ENCODE measurements around the gene IL34.

The IL34 gene

GRCh38 chr16:70678898-70679670 lies 32.7 kb downstream of the IL34 start:
- no peak for DNase-seq

GRCh38 chr16:70679671-70680494 lies 33.5 kb downstream of the IL34 start:
- DNase-seq: no peak

GRCh38 chr16:70680495-70681381 lies 34.4 kb downstream of the IL34 start:
- no peak for DNase-seq

- DNase-seq: no peak
These were observed 35.3 kb downstream of the IL34 start for GRCh38 chr16:70681382-70682238.

- no peak for DNase-seq
These were observed 36.1 kb downstream of the IL34 start for GRCh38 chr16:70682239-70683145.

GRCh38 chr16:70683146-70683944 lies 37.0 kb downstream of the IL34 start:
- DNase-seq: no peak

- DNase-seq: no peak
These were observed 38.0 kb downstream of the IL34 start for GRCh38 chr16:70684146-70685060.

GRCh38 chr16:70685061-70685937 lies 38.9 kb downstream of the IL34 start:
- DNase-seq: no peak

GRCh38 chr16:70685938-70686375 lies 39.6 kb downstream of the IL34 start, which contains the start of gene MTSS2:
TSS of gene MTSS2 (minus strand) at chr16:70686053. CDS start at chr16:70685791, 262 bp downstream.
- DNase-seq: peak; percentile 55

GRCh38 chr16:70686376-70687101 lies 40.2 kb downstream of the IL34 start:
- DNase-seq: no peak

- no peak for DNase-seq
These were observed 40.7 kb downstream of the IL34 start for GRCh38 chr16:70687102-70687511.

GRCh38 chr16:70687671-70688245 lies 41.4 kb downstream of the IL34 start:
- no peak for DNase-seq

GRCh38 chr16:70688246-70688742 lies 41.9 kb downstream of the IL34 start:
- no peak for DNase-seq

- peak; percentile 17 for DNase-seq
These were observed 42.9 kb downstream of the IL34 start for GRCh38 chr16:70689035-70689969.
